Activated T-helper 1 cell treated with anti-CD3 and anti-CD28 coated beads, Interleukin-12 subunit alpha, Interleukin-12 subunit beta, Interleukin-2, Interleukin-4 antibody, amounts not matched to agents 30 ng/mL and 10 ng/mL and 1 ng/mL, durations not matched to agents 14 hours and 24 hours and 36 hours (primary cell): ENCODE results near the gene ABT1. TPM values are rescaled to one million over a fixed set of nuclear protein-coding genes. Genes with fewer than 3 reads are reported as not detected.
"Not testable (repeated sequence)": the region's sequence is repeated elsewhere in the genome, so short reads cannot be mapped to it uniquely, and the experiment has no call there.

Experiments
- DNase-seq: peaks from one replicate; pipeline ENCODE4 v3.0.0; 2021; ENCODE audit warnings: low spot score
- H3K27ac Mint-ChIP-seq: one replicate; pipeline ENCODE4 v1.8.0; 2021; ENCODE audit warnings: mild to moderate bottlenecking, mixed read lengths
- H3K27me3 Mint-ChIP-seq: one replicate; pipeline ENCODE4 v1.8.0; 2022; ENCODE audit warnings: mild to moderate bottlenecking, moderate library complexity, mixed read lengths; ENCODE audit not compliant: insufficient read depth
- H3K36me3 Mint-ChIP-seq: one replicate; pipeline ENCODE4 v1.8.0; 2021; ENCODE audit warnings: low read depth, mixed read lengths
- H3K4me1 Mint-ChIP-seq: one replicate; pipeline ENCODE4 v1.8.0; 2021; ENCODE audit warnings: low read depth, mixed read lengths
- H3K4me3 Mint-ChIP-seq: one replicate; pipeline ENCODE4 v1.8.0; 2021; ENCODE audit warnings: mild to moderate bottlenecking, moderate library complexity, mixed read lengths
- H3K9me3 Mint-ChIP-seq: one replicate; pipeline ENCODE4 v1.8.0; 2021; ENCODE audit warnings: mixed read lengths
- intact Hi-C: fragments of 100-400 bp; cut with micrococcal nuclease; formaldehyde crosslinking; loops from one replicate; pipeline ENCODE4 v1.15.1; 2024
- total RNA-seq: library from RNA; stranded (reverse); gene quantifications from 2 replicates; pipeline ENCODE4 v1.2.3, GENCODE V29; 2022

The ABT1 gene
- 32.6 and 32.9 TPM in 2 replicates for total RNA-seq

DNA sequence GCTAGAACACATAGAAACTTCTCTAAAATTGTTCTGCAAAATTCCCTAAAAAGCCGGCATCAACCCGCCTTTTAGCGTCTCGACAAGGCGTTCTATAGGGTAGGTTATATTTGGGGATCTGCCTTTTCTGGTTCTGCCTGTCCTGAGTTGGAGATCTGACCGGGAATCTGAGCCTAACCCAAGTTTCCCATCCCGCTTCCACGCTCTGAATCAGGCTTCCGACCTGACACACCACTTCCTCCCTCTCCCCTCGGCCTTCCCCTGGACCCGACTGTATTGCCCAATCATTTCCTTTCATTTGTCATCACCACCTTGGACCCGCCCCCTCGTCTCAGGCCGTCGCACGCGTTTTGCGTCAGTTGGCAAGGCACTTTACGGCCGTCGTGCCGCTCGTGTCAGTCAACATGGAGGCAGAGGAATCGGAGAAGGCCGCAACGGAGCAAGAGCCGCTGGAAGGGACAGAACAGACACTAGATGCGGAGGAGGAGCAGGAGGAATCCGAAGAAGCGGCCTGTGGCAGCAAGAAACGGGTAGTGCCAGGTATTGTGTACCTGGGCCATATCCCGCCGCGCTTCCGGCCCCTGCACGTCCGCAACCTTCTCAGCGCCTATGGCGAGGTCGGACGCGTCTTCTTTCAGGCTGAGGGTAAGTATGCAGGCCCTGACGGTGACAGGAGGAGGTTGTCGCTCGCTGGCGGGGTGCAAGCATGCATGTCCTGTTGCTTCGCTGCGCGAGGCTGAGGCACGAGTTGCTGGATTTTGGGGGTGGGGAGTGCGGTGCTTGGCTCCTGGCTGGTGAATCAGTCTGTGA lies at the start of gene ABT1:
ABT1 (plus strand) TSS at position 375 of the 810 bp plus-strand sequence; CDS start at position 405, 30 bp downstream.
- intact Hi-C loops = loop anchor here (1.0 to 5.0 kb wide), 14 partner anchors 11 to 1296 kb away; partner anchors contain the start of genes ZNF184 and ZNF322
- no peaks in the 10 kb centered on the region for H3K9me3 Mint-ChIP-seq
- H3K27me3 Mint-ChIP-seq = peaks cover 27% of the 10 kb centered on the region
- DNase-seq = peak; percentile 97
- H3K4me3 Mint-ChIP-seq = no peak within 1 kb of the TSS
- H3K36me3 Mint-ChIP-seq = peaks cover 20% of the 10 kb centered on the region
- H3K4me1 Mint-ChIP-seq = peaks cover 39% of the 10 kb centered on the region
- no peak within 1 kb of the TSS for H3K27ac Mint-ChIP-seq

DNA sequence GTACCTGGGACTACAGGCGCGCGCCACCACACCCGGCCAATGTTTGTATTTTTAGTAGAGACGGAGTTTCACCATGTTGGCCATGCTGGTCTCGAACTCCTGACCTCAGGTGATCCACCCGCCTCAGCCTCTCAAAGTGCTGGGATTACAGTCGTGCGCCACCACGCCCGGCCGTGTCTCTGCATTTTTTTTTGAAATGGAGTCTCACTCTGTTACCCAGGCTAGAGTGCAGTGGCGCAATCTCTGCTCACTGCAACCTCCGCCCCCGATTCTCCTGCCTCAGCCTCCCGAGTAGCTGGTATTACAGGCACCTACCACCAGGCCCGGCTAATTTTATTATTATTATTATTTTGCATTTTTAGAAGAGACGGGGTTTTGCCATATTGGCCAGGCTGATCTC lies 49.4 kb upstream of the ABT1 start:
- Mint-ChIP-seq H3K4me1 (peaks cover 40% of the 10 kb centered on the region), H3K36me3 (peaks cover 29% of the 10 kb centered on the region)
- H3K9me3 Mint-ChIP-seq, intact Hi-C loops, DNase-seq, H3K27me3 Mint-ChIP-seq, H3K4me3 Mint-ChIP-seq, H3K27ac Mint-ChIP-seq: not testable (repeated sequence)

DNA sequence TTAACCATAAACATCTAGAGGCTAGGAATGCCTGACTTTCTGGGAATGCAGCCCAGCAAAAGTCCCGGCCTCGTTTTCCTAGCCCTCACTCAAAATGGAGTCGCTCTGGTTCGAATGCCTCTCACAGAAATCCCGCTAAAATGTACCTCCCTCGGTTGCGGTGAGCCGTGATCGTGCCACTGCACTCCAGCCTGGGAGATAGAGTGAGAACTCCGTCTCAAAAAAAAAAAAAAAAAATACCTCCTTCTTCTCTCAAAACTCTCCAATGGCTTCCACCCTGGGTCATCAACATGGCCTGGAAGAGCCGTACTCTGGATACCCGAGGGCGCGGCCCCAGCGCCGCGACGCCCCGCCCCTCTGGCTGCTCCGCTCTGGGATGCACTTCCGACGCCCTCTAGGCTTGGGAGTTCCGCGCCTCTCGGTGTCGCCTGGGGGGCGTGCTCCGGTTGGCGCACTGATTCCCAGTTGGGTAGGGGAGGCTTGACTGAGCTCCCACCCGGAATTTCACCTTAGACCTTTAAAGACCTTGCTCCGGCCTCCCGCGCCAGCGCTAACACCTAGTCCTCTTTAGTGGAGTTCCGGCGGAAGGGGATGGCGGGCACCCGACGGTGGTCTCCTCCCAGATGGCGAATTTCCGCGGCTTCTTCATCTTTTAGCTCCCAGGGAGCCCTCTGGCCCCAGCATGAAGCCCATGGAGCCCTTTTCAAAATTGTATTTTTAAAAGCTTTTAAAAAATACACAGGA lies 46.3 kb upstream of the ABT1 start:
- no peaks in the 10 kb centered on the region for H3K27me3 Mint-ChIP-seq
- peak overlapping the region; percentile 89 for H3K4me3 Mint-ChIP-seq
- peak overlapping the region; percentile 72 for H3K27ac Mint-ChIP-seq
- DNase-seq = peak; percentile 33
- peaks cover 29% of the 10 kb centered on the region for H3K4me1 Mint-ChIP-seq
- intact Hi-C loops = loop anchor here (5.0 to 10.0 kb wide), 3 partner anchors 378 to 1347 kb away; partner anchors contain the start of gene ZNF184
- H3K9me3 Mint-ChIP-seq = no peaks in the 10 kb centered on the region
- H3K36me3 Mint-ChIP-seq = peaks cover 14% of the 10 kb centered on the region

DNA sequence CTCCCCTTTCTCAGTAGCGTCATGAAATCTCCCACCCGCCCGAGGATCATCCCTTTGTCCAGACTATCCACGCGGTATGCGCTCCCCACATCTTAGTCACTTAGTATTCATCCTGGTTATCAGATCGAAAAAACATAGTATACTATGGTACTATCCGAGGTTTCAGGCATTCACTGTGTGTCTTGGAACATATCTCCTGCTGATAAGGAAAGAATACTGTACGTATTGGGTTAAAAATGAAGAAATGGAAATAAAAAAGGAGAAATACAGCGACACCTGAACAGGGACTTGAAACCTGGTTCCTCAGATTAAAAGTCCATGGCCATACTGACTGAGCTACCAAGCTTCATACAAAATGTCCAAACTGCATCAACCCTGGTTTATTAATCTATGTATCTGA lies 44.5 kb upstream of the ABT1 start:
- Mint-ChIP-seq H3K4me3 (no peak overlapping the region), H3K27me3 (no peaks in the 10 kb centered on the region), H3K27ac (no peak overlapping the region), H3K36me3 (no peaks in the 10 kb centered on the region), H3K9me3 (no peaks in the 10 kb centered on the region), H3K4me1 (peaks cover 18% of the 10 kb centered on the region)
- intact Hi-C loops = loop anchor here (5.0 to 10.0 kb wide), 3 partner anchors 380 to 1345 kb away; partner anchors contain the start of gene ZNF184
- DNase-seq = no peak

DNA sequence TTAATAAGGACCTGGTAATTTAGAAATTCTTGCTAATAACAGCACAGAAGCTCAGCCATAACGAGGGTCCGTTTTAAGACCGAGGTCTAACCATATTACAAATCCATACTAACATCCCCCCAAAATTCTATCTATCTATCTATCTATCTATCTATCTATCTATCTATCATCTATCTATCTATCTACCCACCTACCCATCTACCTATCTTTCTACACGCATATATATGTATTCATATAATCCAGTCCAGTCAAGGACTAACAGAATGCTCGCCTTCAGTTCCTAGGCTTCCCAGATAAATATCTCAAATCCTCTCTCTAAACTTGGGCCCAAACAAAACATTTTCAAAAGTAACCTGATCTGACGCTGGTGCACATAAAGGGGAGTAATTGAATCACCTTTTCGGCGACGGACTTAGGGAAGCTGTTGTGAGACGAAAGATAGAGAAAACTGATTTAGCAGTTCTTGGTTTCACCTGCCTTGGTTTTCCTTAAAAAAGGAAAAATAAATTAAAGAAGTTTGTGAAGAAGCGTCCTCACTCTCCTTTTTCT lies 44.0 kb upstream of the ABT1 start:
- H3K4me1 Mint-ChIP-seq = peaks cover 18% of the 10 kb centered on the region
- no peak for DNase-seq
- H3K9me3 Mint-ChIP-seq = no peaks in the 10 kb centered on the region
- no peak overlapping the region for H3K27ac Mint-ChIP-seq
- H3K4me3 Mint-ChIP-seq = no peak overlapping the region
- no peaks in the 10 kb centered on the region for H3K27me3 Mint-ChIP-seq
- no peaks in the 10 kb centered on the region for H3K36me3 Mint-ChIP-seq
- intact Hi-C loops = loop anchor here (1.0 to 10.0 kb wide), 7 partner anchors 44 to 1345 kb away; partner anchors contain the start of genes ABT1 and ZNF184

DNA sequence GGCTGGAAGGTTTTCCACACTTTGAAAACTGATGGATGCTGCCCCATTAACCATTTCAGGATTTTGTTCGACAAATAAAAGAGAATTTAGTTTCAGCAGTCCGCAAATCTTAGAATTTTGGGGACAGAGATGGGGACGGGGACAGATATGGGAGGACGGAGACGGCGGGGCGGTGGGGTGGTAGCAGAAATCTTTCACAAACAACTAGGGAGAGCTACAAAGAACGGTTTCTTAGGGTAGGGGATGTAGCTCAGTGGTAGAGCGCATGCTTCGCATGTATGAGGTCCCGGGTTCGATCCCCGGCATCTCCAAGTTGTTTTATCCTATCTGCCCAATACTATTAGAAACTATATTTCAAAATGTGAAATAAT lies 43.5 kb upstream of the ABT1 start:
- no peaks in the 10 kb centered on the region for H3K9me3 Mint-ChIP-seq
- peaks cover 18% of the 10 kb centered on the region for H3K4me1 Mint-ChIP-seq
- intact Hi-C loops = loop anchor here (1.0 to 10.0 kb wide), 7 partner anchors 43 to 1344 kb away; partner anchors contain the start of genes ABT1 and ZNF184
- H3K27me3 Mint-ChIP-seq = peaks cover 2% of the 10 kb centered on the region
- DNase-seq = peak; percentile 69
- H3K4me3 Mint-ChIP-seq = no peak overlapping the region
- no peak overlapping the region for H3K27ac Mint-ChIP-seq
- H3K36me3 Mint-ChIP-seq = no peaks in the 10 kb centered on the region

DNA sequence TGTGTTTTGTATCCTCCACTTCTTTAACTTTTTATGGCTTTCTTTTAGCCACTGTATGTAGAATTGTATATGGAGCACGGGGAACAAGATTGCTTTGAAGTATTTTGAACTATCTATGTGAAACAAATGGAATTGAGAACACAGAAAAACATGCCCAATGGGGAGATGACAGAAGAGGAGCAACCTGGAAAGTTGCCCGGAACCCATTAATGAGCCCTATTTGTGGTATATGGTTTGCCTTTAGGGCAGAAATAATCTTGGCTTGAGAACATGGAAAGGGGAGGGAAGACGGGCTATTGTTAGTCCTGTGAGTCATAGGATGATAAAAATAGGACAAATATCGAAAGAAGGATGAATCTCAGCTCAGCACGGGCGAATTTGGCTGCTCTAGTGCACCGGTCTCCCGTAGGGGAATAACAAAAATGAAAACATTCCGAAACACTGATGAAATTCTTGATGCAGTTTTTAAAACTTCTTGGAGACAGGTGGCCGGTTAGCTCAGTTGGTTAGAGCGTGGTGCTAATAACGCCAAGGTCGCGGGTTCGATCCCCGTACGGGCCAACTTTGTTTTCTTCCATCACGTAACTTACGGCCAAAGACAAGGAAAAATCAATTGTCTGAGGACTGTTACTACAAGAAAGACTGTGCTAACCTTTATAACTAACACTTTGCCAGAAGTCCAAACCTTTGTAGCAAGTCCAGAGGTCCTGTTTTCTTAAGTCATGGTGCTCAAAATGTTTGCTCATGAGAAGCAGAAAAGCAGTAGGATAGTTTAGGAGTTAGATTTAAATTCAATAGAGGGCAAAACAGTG lies 42.9 kb upstream of the ABT1 start:
- Mint-ChIP-seq H3K4me3 (no peak overlapping the region), H3K27ac (no peak overlapping the region), H3K4me1 (peaks cover 18% of the 10 kb centered on the region), H3K36me3 (no peaks in the 10 kb centered on the region), H3K9me3 (no peaks in the 10 kb centered on the region), H3K27me3 (peaks cover 2% of the 10 kb centered on the region)
- DNase-seq = peak; percentile 72
- intact Hi-C loops = loop anchor here (1.0 to 10.0 kb wide), 13 partner anchors 14 to 1343 kb away; partner anchors contain the start of genes ABT1, HMGN4 and ZNF184

DNA sequence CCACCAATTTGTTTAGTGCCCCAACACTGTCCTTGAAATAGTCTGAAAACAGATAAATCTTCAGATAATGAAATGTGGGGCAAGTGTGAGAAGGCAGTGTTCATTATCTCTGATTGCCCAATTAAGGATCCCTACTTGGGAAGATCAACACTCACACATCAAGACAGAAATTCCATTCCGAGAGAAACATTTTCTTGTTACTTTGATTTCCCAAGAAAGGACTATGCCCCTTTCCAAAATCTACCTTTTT lies 42.4 kb upstream of the ABT1 start:
- Mint-ChIP-seq H3K27ac (no peak overlapping the region), H3K4me3 (no peak overlapping the region), H3K27me3 (peaks cover 2% of the 10 kb centered on the region), H3K9me3 (no peaks in the 10 kb centered on the region), H3K4me1 (peaks cover 18% of the 10 kb centered on the region), H3K36me3 (no peaks in the 10 kb centered on the region)
- DNase-seq = no peak
- intact Hi-C loops = loop anchor here (1.0 to 10.0 kb wide), 9 partner anchors 14 to 1343 kb away; partner anchors contain the start of genes HMGN4 and ZNF184

DNA sequence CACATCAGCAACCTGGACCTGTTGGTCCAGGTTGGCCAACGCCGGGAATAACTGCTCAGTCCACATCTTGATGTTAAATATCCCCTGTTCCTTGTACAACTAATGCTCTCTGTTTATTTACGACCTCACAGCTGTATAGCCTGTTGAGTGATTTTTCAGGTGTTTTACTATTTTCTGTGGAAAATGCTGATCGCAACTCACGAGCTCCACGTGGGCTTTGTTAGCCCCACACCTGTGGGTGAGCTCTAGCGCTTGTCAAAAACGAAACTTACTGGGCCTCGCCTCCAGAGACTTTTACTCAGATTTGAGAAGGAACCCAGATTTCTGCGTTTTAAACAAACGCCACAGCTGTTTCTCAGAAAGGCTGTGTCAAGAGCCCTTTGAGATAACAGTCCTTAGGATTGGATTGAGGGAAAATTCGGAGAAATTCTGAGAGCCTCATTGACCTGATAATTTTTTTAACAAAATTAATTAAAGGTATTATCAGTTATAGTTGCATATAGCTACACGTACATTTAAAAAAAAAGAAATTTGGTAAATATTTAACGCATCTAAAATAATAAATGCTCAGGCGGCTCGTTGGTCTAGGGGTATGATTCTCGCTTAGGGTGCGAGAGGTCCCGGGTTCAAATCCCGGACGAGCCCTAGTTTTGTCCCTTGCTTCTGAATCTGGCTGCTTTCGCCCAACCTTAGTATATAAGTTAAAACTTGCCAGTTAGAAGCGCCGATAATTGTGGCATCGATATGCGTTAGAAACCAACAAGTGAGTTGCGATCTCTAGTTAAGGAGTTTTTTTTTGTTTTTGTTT lies 41.9 kb upstream of the ABT1 start:
- peaks cover 2% of the 10 kb centered on the region for H3K27me3 Mint-ChIP-seq
- H3K36me3 Mint-ChIP-seq = no peaks in the 10 kb centered on the region
- intact Hi-C loops = loop anchor here (1.0 to 10.0 kb wide), 10 partner anchors 13 to 1342 kb away; partner anchors contain the start of genes HMGN4 and ZNF184
- H3K4me1 Mint-ChIP-seq = peaks cover 15% of the 10 kb centered on the region
- DNase-seq = peak; percentile 29
- peak overlapping the region; percentile 76 for H3K27ac Mint-ChIP-seq
- H3K9me3 Mint-ChIP-seq = no peaks in the 10 kb centered on the region
- H3K4me3 Mint-ChIP-seq = peak overlapping the region; percentile 69

DNA sequence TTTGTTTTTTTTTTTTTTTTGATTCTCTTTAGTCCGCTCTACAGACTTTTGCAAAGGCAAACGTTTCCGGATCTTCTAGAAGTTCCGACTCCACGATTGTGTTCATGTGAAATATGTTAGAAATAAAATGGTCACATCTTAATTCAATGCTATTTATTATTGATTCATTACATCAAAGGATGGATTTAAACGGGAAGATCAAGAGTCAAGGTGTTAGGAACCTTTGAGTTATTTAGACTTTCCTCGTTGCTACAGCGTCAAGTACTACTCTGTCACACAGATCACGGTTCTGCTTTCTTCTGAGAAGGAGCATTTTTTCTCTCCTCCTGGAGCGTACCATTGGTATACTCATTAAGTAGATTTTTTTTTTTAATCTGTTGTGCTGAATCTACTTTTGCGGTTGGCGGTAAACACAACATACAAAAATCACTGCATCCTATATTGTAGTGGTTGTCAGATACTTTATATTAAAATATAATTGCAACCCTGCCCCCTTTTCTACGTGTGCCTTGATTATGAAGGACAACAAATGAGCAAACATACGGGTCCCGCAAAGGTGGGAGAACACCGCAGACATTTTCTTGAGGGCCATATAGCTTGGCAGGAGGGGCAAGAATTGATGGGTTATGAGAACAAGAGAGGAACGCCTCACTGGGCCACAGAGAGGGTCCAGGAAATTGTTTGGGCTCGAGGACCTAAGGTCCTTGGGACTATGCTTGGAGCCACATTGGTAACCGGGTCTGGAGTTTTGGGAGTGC lies 41.1 kb upstream of the ABT1 start:
- Mint-ChIP-seq H3K4me1 (peaks cover 7% of the 10 kb centered on the region), H3K4me3 (peak overlapping the region; percentile 69), H3K27ac (peak overlapping the region; percentile 76), H3K36me3 (no peaks in the 10 kb centered on the region), H3K27me3 (peaks cover 4% of the 10 kb centered on the region), H3K9me3 (no peaks in the 10 kb centered on the region)
- no peak for DNase-seq
- intact Hi-C loops = loop anchor here (2.0 to 10.0 kb wide), 3 partner anchors 233 to 1132 kb away; partner anchors contain the start of gene ZNF184
